Tibial nerve (tissue), 4 donors: ENCODE data around the gene AMFR. TPM values are rescaled to one million over a fixed set of nuclear protein-coding genes. Genes with fewer than 3 reads are reported as not detected.

Source experiments
- DNase-seq, 2 donors: peaks; one replicate each; pipeline ENCODE4 v3.0.0-alpha.2; 2019; ENCODE audit warnings: low spot score in 2 of 2
- H3K27ac ChIP-seq, 4 donors: fragments of 200-600 bp; sonication (generic) in 3 of 4; one replicate each; pipeline ENCODE4 v1.5.1; 2017 to 2019; ENCODE audit warnings: mild to moderate bottlenecking in 1 of 4
- H3K27me3 ChIP-seq, 2 donors: fragments of 200-600 bp; sonication (generic) in 1 of 2; one replicate each; pipeline versions ENCODE4 v1.5.1 to v1.6.0; 2017 to 2019
- H3K36me3 ChIP-seq, 3 donors: fragments of 200-600 bp; sonication (generic); one replicate each; pipeline ENCODE4 v1.5.1; 2018 to 2019
- H3K4me1 ChIP-seq, 4 donors: fragments of 200-600 bp; sonication (generic) in 3 of 4; one replicate each; pipeline ENCODE4 v1.5.1; 2017 to 2019
- H3K4me3 ChIP-seq, 4 donors: fragments of 200-600 bp; sonication (generic) in 3 of 4; one replicate each; pipeline ENCODE4 v1.5.1; 2017 to 2019; ENCODE audit warnings: mild to moderate bottlenecking in 1 of 4, moderate library complexity in 1 of 4
- H3K9me3 ChIP-seq, 4 donors: fragments of 200-600 bp; sonication (generic) in 3 of 4; one replicate each; pipeline ENCODE4 v1.5.1; 2017 to 2019
- EP300 ChIP-seq, 2 donors: sonication (generic); formaldehyde crosslinking; IDR thresholded peaks; one replicate each; pipeline ENCODE4 v1.6.1; 2017; ENCODE audit warnings: antibody characterized with exemption in 2 of 2, mild to moderate bottlenecking in 1 of 2
- POLR2A ChIP-seq, 2 donors: fragments of 450-650 bp; IDR thresholded peaks; one replicate each; pipeline ENCODE4 v1.6.1; 2017; ENCODE audit warnings: antibody characterized with exemption in 2 of 2, mild to moderate bottlenecking in 2 of 2, moderate library complexity in 2 of 2
- WGBS, 2 donors: methylation state at CpG; one replicate each; pipeline ENCODE4 v1.1.5; 2018; 5-methylcytosine and 5-hydroxymethylcytosine counted together
- total RNA-seq, 4 donors: library from RNA; depleted of rRNA; stranded (reverse); fragments of >200 nt; gene quantifications; one replicate each; pipeline ENCODE4 v1.1.0, GENCODE V29; 2016
- TF ChIP-seq, protein P1 (sequence below), 5 experiments: fragments of 200-600 bp in 3 of 5; fragments of 450-650 bp in 2 of 5; sonication (generic) in 3 of 5; IDR thresholded peaks; one replicate each; pipeline ENCODE4 v1.5.1; 2016 to 2019; ENCODE audit warnings: antibody characterized with exemption in 5 of 5, mild to moderate bottlenecking in 3 of 5, moderate library complexity in 2 of 5

AMFR gene
- total RNA-seq, 4 donors from 2014 or later: 263 to 334 (median 292) TPM

DNA sequence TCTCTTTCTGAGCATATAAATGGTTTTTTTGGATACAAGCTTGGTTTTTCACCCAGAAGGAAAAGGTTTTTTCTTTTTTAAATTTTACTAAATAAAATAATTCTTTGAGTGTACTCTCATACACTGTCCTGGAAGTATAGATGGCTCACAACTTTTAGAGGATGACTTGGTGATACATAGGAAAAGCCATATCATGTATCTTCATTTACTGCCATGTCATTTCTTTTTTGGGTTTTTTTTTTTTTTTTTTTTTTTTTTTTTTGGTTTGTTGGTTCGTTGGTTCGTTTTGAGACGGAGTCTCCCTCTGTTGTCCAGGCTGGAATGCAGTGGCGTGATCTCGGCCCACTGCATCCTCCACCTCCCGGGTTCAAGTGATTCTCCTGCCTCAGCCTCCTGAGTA, 37.8 kb upstream of the AMFR start:
- no peak for TF ChIP-seq EP300 (IDR thresholded peaks at IDR 0.05)
- TF ChIP-seq POLR2A (IDR thresholded peaks at IDR 0.05): no peak
- TF ChIP-seq, protein P1, sequence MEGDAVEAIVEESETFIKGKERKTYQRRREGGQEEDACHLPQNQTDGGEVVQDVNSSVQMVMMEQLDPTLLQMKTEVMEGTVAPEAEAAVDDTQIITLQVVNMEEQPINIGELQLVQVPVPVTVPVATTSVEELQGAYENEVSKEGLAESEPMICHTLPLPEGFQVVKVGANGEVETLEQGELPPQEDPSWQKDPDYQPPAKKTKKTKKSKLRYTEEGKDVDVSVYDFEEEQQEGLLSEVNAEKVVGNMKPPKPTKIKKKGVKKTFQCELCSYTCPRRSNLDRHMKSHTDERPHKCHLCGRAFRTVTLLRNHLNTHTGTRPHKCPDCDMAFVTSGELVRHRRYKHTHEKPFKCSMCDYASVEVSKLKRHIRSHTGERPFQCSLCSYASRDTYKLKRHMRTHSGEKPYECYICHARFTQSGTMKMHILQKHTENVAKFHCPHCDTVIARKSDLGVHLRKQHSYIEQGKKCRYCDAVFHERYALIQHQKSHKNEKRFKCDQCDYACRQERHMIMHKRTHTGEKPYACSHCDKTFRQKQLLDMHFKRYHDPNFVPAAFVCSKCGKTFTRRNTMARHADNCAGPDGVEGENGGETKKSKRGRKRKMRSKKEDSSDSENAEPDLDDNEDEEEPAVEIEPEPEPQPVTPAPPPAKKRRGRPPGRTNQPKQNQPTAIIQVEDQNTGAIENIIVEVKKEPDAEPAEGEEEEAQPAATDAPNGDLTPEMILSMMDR (IDR thresholded peaks at IDR 0.05): no peak
- no peaks in the 10 kb centered on the region for H3K27me3 ChIP-seq
- H3K4me3 ChIP-seq: no peak overlapping the region
- H3K36me3 ChIP-seq: peaks cover 0 to 73% (median 6%) of the 10 kb centered on the region in 3 donors
- H3K27ac ChIP-seq: no peak overlapping the region
- H3K4me1 ChIP-seq: peaks cover 0 to 7% (median 0%) of the 10 kb centered on the region in 4 donors
- 96 to 99% methylated on average over 6 of the region's 6 CpGs for WGBS, 2 donors
- no peaks in the 10 kb centered on the region for H3K9me3 ChIP-seq
- DNase-seq: no peak

DNA sequence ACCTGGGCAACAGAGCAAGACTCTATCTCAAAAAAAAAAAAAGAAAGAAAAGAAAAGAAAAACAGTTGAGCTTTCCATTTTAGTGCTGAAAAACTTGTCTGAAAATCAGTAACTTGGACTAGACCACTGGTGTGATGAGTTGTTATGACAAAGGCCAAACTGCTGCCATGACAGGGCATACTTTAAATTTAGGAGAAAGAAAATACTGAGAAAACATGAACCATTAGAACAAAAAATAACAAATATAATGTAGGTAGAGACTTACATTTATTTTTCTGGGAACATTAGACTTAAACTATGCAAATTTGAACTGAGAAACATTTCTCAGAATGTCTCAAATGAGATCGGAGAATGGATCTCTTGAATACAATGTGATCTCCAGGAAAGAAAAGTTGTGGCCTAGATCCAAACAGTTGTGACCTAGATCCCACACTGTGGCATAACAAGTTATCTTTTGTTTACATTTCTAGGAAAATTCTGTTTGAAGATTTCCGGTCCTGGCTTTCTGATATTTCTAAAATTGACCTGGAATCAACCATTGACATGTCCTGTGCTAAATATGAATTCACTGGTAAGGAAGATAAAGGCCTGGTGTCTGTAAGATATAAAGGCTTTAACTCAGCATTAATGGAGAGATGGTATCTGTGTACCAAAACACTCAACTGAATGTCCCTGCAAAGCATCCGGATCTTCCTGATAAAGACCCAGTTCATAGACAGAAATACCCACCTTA, 36.9 kb upstream of the AMFR start:
- Histone ChIP-seq H3K4me3 (no peak overlapping the region), H3K4me1 (peaks cover 0 to 7% (median 0%) of the 10 kb centered on the region in 4 donors), H3K9me3 (no peaks in the 10 kb centered on the region), H3K27me3 (no peaks in the 10 kb centered on the region), H3K27ac (no peak overlapping the region), H3K36me3 (peaks cover 0 to 73% (median 6%) of the 10 kb centered on the region in 3 donors)
- WGBS, 2 donors: 67 to 74% methylated on average over 3 of the region's 3 CpGs
- no peak for DNase-seq
- TF ChIP-seq, protein P1 (IDR thresholded peaks at IDR 0.05): no peak
- no peak for TF ChIP-seq EP300 (IDR thresholded peaks at IDR 0.05)
- no peak for TF ChIP-seq POLR2A (IDR thresholded peaks at IDR 0.05)

DNA sequence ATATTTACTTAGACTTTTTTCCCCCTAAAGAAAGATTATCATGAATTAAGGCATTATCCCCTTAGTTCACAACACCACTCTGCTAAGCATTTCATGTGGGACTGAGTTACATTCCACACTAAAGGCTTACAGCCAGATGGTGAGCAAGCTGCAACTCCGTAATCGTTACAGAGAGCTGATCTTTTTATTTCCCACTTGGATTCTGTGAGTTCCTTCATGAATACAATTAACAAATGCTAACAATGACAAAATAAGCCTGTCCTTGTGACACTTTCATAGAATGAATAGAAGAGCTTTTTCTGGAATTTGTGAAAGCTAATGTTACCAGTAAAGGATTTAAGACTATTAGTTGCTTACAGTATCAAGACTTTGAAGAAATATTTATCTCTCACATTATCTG, 34.8 kb upstream of the AMFR start:
- Histone ChIP-seq H3K27ac (peak overlapping the region in 2 of 4 donors; percentile 20 to 60), H3K9me3 (no peaks in the 10 kb centered on the region), H3K36me3 (peaks cover 0 to 73% (median 0%) of the 10 kb centered on the region in 3 donors), H3K4me1 (peaks cover 0 to 7% (median 0%) of the 10 kb centered on the region in 4 donors), H3K27me3 (no peaks in the 10 kb centered on the region), H3K4me3 (no peak overlapping the region)
- WGBS, 2 donors: 24 to 30% methylated on average over 2 of the region's 2 CpGs
- DNase-seq: no peak
- TF ChIP-seq EP300 (IDR thresholded peaks at IDR 0.05) (no peak), POLR2A (IDR thresholded peaks at IDR 0.05) (no peak)
- TF ChIP-seq, protein P1 (IDR thresholded peaks at IDR 0.05): no peak

DNA sequence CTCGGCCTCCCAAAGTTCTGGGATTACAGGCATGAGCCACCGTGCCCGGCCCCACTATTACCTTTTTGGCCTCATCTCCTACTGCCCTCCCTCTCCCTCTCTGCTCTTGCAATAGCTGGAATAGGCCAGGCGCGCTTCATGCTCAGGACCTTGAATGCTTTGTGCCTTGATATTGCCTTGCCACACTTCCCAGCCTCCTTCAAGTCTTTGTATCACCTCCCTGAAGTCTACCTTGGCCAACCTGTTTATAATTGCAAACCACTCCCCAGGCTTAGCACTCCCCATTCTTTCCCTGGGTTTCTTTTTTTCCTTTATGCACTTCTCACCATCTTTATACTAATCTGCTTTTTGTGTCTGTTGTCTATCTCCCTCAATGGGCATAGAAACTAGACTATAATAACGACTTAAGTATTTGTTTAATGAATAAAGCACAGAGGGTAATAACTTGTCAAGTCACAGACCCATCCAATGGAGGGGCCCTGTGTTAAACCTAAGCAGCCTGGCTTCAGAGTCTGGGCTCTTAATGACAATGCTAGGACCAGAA, 32.7 kb upstream of the AMFR start:
- no peaks in the 10 kb centered on the region for H3K27me3 ChIP-seq
- peaks cover 0 to 13% (median 1%) of the 10 kb centered on the region in 4 donors for H3K4me1 ChIP-seq
- no peak for DNase-seq
- no peak overlapping the region for H3K27ac ChIP-seq
- no peaks in the 10 kb centered on the region for H3K9me3 ChIP-seq
- 90 to 91% methylated on average over 6 of the region's 6 CpGs for WGBS, 2 donors
- TF ChIP-seq EP300 (IDR thresholded peaks at IDR 0.05) (no peak), POLR2A (IDR thresholded peaks at IDR 0.05) (no peak)
- TF ChIP-seq, protein P1 (IDR thresholded peaks at IDR 0.05): no peak
- peaks cover 0 to 69% (median 0%) of the 10 kb centered on the region in 3 donors for H3K36me3 ChIP-seq
- H3K4me3 ChIP-seq: no peak overlapping the region
